Activated CD4-positive, alpha-beta T cell treated with anti-CD3 and anti-CD28 coated beads, Interleukin-2, amount 50 U/mL, for 4 hours (primary cell): ENCODE measurements around the gene TMEM81.

Experiments used
- DNase-seq, 2 experiments: peaks; one replicate each; pipeline ENCODE4 v3.0.0-alpha.2; 2020

The TMEM81 gene

GRCh38 chr1:205076245-205076761 is 8.0 kb downstream of the TMEM81 start:
- no peak for DNase-seq

DNA sequence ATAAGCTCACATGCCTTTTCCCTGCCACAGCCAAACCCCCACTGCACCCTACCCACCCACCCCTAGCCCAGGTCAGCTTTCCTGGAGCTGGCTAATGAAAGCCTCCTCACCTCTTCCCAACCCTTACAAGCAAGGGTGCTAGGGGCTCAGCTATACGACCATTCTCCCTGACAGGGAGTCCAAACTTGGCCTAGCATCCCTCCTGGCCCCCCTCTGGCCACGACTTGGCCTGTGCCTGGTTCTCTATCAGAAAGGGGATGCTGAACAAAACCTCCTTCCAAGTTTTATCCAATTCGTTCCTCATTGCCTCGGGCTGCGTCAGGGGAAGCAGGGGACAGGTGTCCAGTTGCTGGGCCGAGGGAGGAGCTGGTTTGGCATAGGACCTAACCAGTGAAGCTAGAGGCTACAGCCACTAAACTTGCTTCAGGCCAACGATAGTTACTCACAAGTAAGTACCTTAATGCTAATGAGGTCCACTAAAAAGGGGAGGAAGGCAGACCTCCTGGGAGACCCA is 8.6 kb downstream of the TMEM81 start:
- DNase-seq = no peak

GRCh38 chr1:205074513-205074912 is 9.7 kb downstream of the TMEM81 start:
- no peak for DNase-seq

- DNase-seq = no peak
Observed at GRCh38 chr1:205074084-205074483, 10.2 kb downstream of the TMEM81 start.

DNA sequence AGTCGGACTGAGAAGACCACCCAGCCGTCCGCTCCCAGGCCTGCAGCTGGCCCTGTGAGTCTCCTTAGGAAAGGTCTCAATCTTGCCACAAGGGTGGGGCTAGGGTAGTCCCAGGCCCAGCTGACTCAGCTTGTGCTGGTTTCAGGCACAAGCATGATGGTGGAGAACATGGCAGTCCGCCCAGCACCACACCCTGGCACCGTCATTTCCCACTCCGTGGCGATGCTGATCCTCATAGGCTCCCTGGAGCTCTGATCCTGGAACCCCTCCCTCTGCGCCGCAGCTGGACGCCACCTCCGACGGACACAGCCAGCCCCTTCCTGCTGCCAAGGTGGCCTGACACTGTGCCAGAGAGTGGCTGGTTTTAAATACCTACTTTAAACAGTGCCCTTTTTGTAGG is 10.7 kb downstream of the TMEM81 start:
- DNase-seq = no peak

DNA sequence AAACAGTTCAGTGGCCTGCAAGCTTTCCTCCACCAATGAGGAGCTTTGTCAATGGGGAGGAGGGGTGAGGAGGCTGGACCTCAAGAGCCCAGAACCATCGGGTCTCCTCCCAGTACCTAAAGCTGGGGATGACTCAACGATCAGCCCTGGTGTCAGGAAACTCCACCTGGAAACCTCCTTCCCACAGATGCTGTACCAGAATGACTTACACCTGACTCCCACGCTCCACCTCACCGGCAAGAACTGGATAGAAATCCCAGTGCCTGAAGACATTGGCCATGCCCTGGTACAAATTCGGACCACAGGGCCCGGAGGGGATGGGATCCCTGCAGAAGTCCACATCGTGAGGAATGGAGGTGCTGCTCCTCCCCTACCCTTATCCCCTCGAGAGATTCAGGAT is 11.4 kb downstream of the TMEM81 start:
- DNase-seq = no peak

- no peak for DNase-seq
Observed at GRCh38 chr1:205072286-205072685, 12.0 kb downstream of the TMEM81 start.

GRCh38 chr1:205071801-205072200 is 12.5 kb downstream of the TMEM81 start:
- no peak for DNase-seq

DNA sequence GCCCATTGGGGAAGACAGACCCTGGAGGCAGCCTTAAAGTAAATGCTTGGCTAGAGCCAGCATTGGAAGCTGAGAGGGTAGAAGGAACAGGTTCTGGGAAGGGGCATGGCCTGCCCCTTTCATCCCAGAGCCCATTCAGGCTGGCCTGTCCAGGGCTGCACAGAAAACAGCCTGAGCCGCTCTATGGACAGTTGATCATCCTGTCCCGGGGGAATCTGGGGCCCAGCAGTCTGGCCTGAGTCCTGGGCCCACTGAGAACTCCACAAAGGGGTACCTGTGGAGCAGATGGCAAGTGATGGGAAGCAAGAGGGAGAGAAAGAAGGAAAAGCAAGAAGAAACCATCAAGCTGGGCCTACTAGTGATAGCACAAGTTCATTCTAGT is 13.2 kb downstream of the TMEM81 start:
- no peak for DNase-seq

GRCh38 chr1:205069371-205070125 is 14.7 kb downstream of the TMEM81 start:
- DNase-seq = no peak

GRCh38 chr1:205068457-205069040 is 15.7 kb downstream of the TMEM81 start:
- no peak for DNase-seq

GRCh38 chr1:205068001-205068400 is 16.3 kb downstream of the TMEM81 start:
- no peak for DNase-seq

DNA sequence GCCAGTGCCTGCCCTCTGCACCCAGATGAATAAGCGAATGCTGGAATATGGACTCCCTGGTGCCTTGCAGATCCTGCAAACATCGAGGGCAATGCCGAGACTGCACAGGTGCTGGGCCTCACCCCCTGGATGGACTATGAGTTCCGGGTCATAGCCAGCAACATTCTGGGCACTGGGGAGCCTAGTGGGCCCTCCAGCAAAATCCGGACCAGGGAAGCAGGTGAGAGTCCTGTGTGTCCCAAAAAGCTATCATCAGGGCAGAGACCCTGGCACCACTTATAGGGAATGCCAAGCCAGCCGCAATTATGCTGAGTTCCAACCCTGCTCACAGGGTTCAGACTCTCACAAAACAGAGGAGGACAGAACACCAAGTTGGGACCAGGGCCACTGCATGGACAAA is 17.2 kb downstream of the TMEM81 start:
- no peak for DNase-seq

DNA sequence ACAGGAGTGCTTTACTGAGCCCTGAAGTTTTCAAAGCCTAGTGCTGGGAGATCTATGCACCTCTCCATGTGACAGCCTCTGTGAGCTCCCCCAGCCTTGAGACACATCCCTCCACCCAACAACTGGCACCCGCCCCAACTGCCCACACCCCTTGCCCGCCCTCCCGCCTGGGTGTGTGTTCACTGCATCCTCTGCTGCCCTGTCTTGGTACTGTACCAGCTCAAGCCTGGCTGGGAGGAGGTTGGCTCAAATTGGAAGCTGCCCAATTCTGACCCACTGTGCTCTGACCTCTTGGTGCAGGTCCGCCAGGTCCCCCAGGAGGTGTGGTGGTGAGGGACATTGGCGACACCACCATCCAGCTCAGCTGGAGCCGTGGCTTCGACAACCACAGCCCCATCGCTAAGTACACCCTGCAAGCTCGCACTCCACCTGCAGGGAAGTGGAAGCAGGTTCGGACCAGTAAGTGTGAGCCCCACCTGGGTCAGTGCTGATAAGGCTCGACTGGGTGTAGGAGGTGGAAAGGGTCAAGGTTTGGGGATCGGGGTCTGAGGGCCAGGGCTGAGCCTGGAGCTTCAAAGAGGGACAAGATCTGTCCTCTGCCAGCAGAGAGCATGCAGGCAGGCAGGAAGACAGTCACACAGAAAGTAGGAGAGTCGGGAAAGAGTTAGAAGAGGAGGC is 18.0 kb downstream of the TMEM81 start:
- no peak for DNase-seq

DNA sequence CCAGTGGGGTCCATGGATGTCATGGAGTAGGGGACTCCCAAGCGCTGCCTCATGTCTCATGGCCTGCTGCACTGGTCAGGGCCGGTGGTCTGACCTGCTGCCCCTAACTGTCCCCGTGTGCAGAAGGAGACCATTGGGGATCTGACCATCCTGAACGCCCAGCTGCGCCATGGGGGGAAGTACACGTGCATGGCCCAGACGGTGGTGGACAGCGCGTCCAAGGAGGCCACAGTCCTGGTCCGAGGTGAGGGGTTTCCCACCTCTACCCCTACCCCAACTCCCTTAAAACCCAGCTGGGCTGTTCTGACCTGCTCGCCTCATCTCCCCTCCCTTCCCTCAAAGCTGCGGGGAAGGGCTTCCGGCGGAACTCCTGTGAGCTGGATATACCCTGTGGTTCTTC is 18.6 kb downstream of the TMEM81 start:
- DNase-seq = no peak

DNA sequence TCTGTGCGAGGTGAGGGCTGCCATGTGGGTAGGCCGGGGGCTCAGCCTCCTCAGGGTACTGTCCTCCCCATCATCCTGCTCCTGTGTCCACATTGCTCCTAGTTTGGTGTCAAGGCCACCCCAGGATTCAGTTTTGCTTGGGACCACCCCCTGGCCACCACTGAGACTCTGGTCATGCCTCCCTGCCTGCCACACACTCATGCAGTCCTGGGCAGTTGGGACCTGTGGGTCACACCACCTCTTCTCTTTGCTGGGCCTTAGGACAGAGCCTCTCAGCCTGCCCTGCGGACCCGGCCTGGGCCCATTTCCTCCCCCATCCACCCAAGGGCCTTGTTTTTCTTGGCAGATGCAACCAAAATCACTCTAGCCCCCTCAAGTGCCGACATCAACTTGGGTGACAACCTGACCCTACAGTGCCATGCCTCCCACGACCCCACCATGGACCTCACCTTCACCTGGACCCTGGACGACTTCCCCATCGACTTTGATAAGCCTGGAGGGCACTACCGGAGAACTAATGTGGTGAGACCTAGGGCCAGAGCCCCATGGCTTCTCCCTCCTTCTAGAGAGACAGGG is 19.4 kb downstream of the TMEM81 start:
- DNase-seq = no peak

GRCh38 chr1:205064301-205064700 is 20.0 kb downstream of the TMEM81 start:
- DNase-seq = no peak

GRCh38 chr1:205062895-205063294 is 21.4 kb downstream of the TMEM81 start:
- DNase-seq = no peak

DNA sequence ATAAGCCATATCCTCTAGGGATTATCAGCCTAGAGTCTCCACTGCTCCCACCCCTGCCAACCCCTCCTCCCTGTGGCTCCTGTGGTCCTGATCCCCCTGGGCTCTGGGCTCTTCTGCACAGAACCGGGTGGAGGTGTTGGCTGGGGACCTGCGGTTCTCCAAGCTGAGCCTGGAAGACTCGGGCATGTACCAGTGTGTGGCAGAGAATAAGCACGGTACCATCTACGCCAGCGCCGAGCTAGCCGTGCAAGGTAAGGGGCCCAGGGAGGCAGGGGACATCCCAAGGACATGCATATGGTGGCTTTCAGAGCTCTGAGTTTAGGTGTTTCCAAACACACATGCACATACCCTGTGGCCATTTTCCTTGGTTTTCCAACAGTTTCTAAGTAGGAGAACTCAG is 21.9 kb downstream of the TMEM81 start:
- no peak for DNase-seq

DNA sequence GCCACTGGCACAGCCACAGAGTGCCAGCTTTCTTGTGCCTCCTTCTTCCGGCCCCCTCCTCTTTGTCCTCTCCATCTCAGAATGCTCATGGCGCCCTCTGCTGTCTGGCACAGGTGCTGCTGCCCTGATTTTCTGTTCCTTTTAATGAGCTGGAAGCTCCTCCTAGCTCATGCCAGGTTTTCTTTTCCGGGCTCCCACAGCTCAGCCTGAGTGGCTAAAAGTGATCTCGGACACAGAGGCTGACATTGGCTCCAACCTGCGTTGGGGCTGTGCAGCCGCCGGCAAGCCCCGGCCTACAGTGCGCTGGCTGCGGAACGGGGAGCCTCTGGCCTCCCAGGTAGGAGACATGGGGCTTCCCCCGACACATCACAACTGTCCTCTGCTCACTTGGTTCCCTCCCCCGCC is 22.6 kb downstream of the TMEM81 start:
- peak; percentile 54 to 66 for DNase-seq

GRCh38 chr1:205061227-205061626 is 23.0 kb downstream of the TMEM81 start:
- DNase-seq = no peak

- no peak for DNase-seq
Observed at GRCh38 chr1:205060746-205061145, 23.5 kb downstream of the TMEM81 start.

DNA sequence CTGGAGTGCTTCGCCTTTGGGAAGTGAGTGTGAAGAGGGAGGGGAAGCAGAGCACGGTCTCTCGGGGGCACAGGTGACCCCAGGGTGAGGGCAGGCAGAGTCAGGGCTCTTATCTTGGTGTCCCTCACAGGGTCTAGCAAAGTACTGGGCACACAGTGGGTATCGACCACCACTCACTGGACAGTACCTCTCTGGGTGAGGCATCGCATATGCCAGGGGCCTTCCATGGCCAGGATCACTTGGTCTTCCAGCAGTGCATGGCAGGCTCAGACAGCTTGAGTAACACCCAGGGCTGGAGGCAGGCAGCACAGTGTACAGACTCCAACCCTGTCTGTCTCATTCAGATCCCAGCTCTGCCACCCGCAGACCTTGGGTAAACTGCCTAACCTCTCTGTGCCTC is 24.6 kb downstream of the TMEM81 start:
- no peak for DNase-seq

GRCh38 chr1:205058853-205059252 is 25.4 kb downstream of the TMEM81 start:
- DNase-seq = no peak
